PFSK-1 (cell line): ENCODE data around the gene TTBK1.

Experiments
- FOXP2 ChIP-seq: optimal IDR thresholded peaks from 2 replicates; pipeline ENCODE3; 2011; ENCODE audit warnings: borderline replicate concordance, control low read depth, inconsistent platforms; ENCODE audit not compliant: insufficient read depth; ENCODE audit errors: extremely low read length, extremely low read depth
- POLR2AphosphoS5 ChIP-seq: IDR thresholded peaks from 2 replicates; pipeline ENCODE4 v1.6.1; 2012; ENCODE audit warnings: low read depth, mild to moderate bottlenecking, control low read depth, low read length, moderate library complexity
- SIN3A ChIP-seq: IDR thresholded peaks from 2 replicates; pipeline ENCODE4 v1.6.1; 2012; ENCODE audit warnings: mild to moderate bottlenecking, low read length, moderate library complexity, borderline replicate concordance; ENCODE audit not compliant: insufficient read depth
- TAF1 ChIP-seq: IDR thresholded peaks from 2 replicates; pipeline ENCODE4 v1.6.1; 2012; ENCODE audit warnings: low read length, control low read depth, borderline replicate concordance; ENCODE audit not compliant: insufficient read depth
- TF ChIP-seq, protein P1 (sequence below), 2 experiments: IDR thresholded peaks; 2 replicates each; pipeline versions ENCODE4 v1.6.1 to v1.8.0; 2011 to 2012; ENCODE audit warnings: low read depth in 2 of 2, low read length in 2 of 2, control low read depth in 1 of 2, inconsistent platforms in 1 of 2, mild to moderate bottlenecking in 1 of 2, moderate library complexity in 1 of 2; ENCODE audit not compliant: insufficient read depth in 1 of 2

TTBK1 gene

GRCh38 chr6:43258807-43259686 lies 15.8 kb downstream of the TTBK1 start:
- no peak for TF ChIP-seq SIN3A
- TF ChIP-seq POLR2AphosphoS5: no peak
- no peak for TF ChIP-seq TAF1
- no peak for TF ChIP-seq FOXP2
- TF ChIP-seq, protein P1, sequence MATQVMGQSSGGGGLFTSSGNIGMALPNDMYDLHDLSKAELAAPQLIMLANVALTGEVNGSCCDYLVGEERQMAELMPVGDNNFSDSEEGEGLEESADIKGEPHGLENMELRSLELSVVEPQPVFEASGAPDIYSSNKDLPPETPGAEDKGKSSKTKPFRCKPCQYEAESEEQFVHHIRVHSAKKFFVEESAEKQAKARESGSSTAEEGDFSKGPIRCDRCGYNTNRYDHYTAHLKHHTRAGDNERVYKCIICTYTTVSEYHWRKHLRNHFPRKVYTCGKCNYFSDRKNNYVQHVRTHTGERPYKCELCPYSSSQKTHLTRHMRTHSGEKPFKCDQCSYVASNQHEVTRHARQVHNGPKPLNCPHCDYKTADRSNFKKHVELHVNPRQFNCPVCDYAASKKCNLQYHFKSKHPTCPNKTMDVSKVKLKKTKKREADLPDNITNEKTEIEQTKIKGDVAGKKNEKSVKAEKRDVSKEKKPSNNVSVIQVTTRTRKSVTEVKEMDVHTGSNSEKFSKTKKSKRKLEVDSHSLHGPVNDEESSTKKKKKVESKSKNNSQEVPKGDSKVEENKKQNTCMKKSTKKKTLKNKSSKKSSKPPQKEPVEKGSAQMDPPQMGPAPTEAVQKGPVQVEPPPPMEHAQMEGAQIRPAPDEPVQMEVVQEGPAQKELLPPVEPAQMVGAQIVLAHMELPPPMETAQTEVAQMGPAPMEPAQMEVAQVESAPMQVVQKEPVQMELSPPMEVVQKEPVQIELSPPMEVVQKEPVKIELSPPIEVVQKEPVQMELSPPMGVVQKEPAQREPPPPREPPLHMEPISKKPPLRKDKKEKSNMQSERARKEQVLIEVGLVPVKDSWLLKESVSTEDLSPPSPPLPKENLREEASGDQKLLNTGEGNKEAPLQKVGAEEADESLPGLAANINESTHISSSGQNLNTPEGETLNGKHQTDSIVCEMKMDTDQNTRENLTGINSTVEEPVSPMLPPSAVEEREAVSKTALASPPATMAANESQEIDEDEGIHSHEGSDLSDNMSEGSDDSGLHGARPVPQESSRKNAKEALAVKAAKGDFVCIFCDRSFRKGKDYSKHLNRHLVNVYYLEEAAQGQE (IDR thresholded peaks at IDR 0.05; ENCODE audit: insufficient read depth in 1 of 2, low read depth in 2 of 2, low read length in 2 of 2): no peak

DNA sequence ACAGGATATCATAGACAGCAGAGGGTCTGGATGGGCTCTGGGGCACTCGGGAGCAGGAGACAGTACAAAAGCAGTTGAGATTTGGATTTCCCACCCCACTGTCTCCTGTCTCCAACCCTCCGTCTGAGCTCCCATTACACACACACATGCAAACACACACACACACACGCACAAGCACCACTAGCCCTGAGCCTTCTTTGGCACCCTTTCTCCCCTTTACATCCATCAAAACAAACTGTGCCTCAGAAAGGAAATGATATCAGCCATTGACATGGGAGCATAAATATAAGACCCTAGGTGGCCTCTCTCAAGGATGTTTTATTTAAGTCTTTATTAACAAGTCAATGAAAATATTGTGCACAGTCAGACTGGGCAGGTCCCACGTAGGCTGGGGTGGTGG lies 17.5 kb downstream of the TTBK1 start:
- TF ChIP-seq, protein P1 (IDR thresholded peaks at IDR 0.05; ENCODE audit: insufficient read depth in 1 of 2, low read depth in 2 of 2, low read length in 2 of 2): no peak
- TF ChIP-seq FOXP2 (no peak), TAF1 (no peak), POLR2AphosphoS5 (no peak), SIN3A (no peak)

DNA sequence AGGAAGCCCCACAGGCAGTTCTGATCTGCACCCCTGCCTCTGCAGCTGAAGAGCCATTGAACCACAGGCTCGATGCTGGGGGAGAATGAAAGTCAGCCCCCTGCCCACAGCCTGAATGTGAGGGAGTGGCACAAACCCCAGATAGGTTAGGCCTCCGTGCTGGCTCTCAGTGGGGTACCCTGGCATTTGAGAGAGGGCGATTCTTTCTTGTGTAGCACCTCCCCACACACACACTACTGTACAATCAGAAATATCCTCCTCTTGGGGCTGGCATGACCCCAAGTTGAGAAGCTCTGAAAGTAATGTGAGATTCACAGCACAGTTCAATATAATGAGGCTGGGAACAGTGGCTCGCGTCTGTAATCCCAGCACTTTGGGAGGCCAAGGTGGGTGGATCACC lies 17.9 kb downstream of the TTBK1 start:
- TF ChIP-seq POLR2AphosphoS5: no peak
- TF ChIP-seq TAF1: no peak
- no peak for TF ChIP-seq SIN3A
- TF ChIP-seq, protein P1 (IDR thresholded peaks at IDR 0.05; ENCODE audit: insufficient read depth in 1 of 2, low read depth in 2 of 2, low read length in 2 of 2): no peak
- TF ChIP-seq FOXP2: no peak

DNA sequence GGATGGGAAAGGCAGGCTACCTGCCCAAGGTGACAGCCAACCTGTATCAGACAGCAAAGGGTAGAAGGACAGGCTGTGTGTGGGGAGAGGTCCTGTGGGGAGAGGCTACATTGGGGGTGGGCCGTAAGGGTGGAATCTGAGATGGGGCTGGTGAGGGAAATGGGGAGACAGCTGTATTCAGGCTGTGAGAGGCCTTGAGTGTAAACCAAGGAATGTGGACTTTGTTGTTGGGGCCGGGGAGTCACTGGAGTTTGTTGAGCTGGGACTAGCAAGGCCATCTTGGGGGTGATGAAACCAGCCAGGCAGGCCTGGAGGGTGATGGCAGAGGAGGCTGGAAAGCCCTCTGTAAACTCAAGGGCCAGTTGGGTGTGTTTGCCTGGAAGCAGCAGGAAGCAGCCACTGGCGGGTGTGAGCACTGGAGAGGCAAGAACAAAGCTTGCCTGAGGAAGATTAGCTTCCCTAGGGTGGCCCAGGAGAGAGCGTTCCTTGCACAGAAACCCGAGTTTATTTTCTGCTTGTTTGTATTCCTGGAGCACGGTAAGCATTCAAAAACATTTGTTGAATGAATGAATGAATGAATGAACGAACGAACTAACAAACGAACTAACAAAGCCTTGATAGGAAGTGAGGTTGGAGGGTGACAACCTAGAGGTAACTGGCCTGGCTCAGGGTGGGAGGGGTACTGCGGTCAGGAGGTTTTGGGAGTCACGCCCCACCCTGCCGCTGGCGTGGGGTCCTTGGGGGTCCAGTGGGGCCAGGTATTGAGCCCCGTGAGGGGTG lies 18.9 kb downstream of the TTBK1 start:
- no peak for TF ChIP-seq POLR2AphosphoS5
- no peak for TF ChIP-seq TAF1
- no peak for TF ChIP-seq FOXP2
- TF ChIP-seq SIN3A: no peak
- TF ChIP-seq, protein P1 (IDR thresholded peaks at IDR 0.05; ENCODE audit: insufficient read depth in 1 of 2, low read depth in 2 of 2, low read length in 2 of 2): no peak
